SJCRH30 (cell line): ENCODE results near the gene KRT83. TPM values are rescaled to one million over a fixed set of nuclear protein-coding genes. Genes with fewer than 3 reads are reported as not detected.

Source experiments
- DNase-seq, 2 experiments: peaks; one replicate each; pipeline ENCODE4 v3.0.0-alpha.2; 2015 to 2020
- H3K27ac ChIP-seq: fragments of 250-450 bp; sonication (Bioruptor Pico); 2 replicates; pipeline ENCODE4 v1.5.1; 2020; ENCODE audit warnings: mild to moderate bottlenecking, moderate library complexity
- H3K27me3 ChIP-seq: fragments of 250-450 bp; sonication (Bioruptor Pico); 2 replicates; pipeline ENCODE4 v1.5.1; 2020; ENCODE audit warnings: mild to moderate bottlenecking, moderate library complexity
- H3K36me3 ChIP-seq: fragments of 250-450 bp; sonication (Bioruptor Pico); 2 replicates; pipeline ENCODE4 v1.5.1; 2020; ENCODE audit warnings: mild to moderate bottlenecking, moderate library complexity
- H3K4me1 ChIP-seq: fragments of 250-450 bp; sonication (Bioruptor Pico); 2 replicates; pipeline ENCODE4 v1.5.1; 2020; ENCODE audit warnings: mild to moderate bottlenecking, moderate library complexity
- H3K4me3 ChIP-seq: fragments of 250-450 bp; sonication (Bioruptor Pico); 2 replicates; pipeline ENCODE4 v1.5.1; 2020; ENCODE audit warnings: mild to moderate bottlenecking, moderate library complexity
- H3K9me3 ChIP-seq: fragments of 250-450 bp; sonication (Bioruptor Pico); replicated peaks from 2 replicates; pipeline ENCODE4 v1.5.1; 2020; ENCODE audit warnings: mild to moderate bottlenecking, moderate library complexity
- total RNA-seq: library from RNA; depleted of rRNA; stranded (reverse); fragments of >200 nt; shearing (Covaris generic); gene quantifications from 2 replicates; pipeline ENCODE4 v1.2.3, GENCODE V29; 2014; rRNA removed

The KRT83 gene
- total RNA-seq, 1 experiment from 2014 or later = not detected

GRCh38 chr12:52264435-52264825 lies 56.8 kb downstream of the KRT83 start:
- H3K27ac ChIP-seq = no peak overlapping the region
- peaks cover 23% of the 10 kb centered on the region for H3K4me1 ChIP-seq
- no peaks in the 10 kb centered on the region for H3K36me3 ChIP-seq
- DNase-seq = peak in 1 of 2 experiments; percentile 58
- no peaks in the 10 kb centered on the region for H3K27me3 ChIP-seq
- H3K9me3 ChIP-seq = no peaks in the 10 kb centered on the region; the same call in 1 of the 2 replicates
- H3K4me3 ChIP-seq = no peak overlapping the region

Other genes starting within 250 kb of the KRT83 start
- gene SMIM41, start 241.7 kb downstream of the KRT83 start, total RNA-seq = not detected in 2 replicates
- 45.7 and 49.0 TPM in 2 replicates for gene KRT80, start 129.4 kb downstream of the KRT83 start, total RNA-seq
- gene KRT7, start 88.2 kb downstream of the KRT83 start, total RNA-seq = 1.5 and 2.8 TPM in 2 replicates
- 0.25 and 0.30 TPM in 2 replicates for gene KRT86, start 46.8 kb downstream of the KRT83 start, total RNA-seq
- 0.06 TPM in 1 of 2 replicates, not detected in the other for gene KRT81, start 29.9 kb downstream of the KRT83 start, total RNA-seq
- not detected in 2 replicates for gene KRT85, start 46.1 kb upstream of the KRT83 start, total RNA-seq
- gene KRT84, start 64.3 kb upstream of the KRT83 start, total RNA-seq = not detected in 2 replicates
- not detected in 2 replicates for gene KRT82, start 84.9 kb upstream of the KRT83 start, total RNA-seq
- gene KRT75, start 113.0 kb upstream of the KRT83 start, total RNA-seq = not detected in 2 replicates
- not detected in 2 replicates for gene KRT6B, start 130.7 kb upstream of the KRT83 start, total RNA-seq
- not detected in 2 replicates for gene KRT6C, start 152.4 kb upstream of the KRT83 start, total RNA-seq
- not detected in 2 replicates for gene KRT6A, start 171.9 kb upstream of the KRT83 start, total RNA-seq
- gene KRT5, start 199.0 kb upstream of the KRT83 start, total RNA-seq = not detected in 2 replicates
- not detected in 2 replicates for gene KRT71, start 231.7 kb upstream of the KRT83 start, total RNA-seq